Thymus (tissue), 11 donors: ENCODE data around the gene ZNF618. TPM values are rescaled to one million over a fixed set of nuclear protein-coding genes. Genes with fewer than 3 reads are reported as not detected.
A peak's percentile ranks its signal among the peaks of the same experiment; 100 is the strongest.

ENCODE experiments used
- DNase-seq, 9 donors: peaks; one replicate each; pipeline ENCODE4 v3.0.0-alpha.2; 2013; ENCODE audit warnings: low spot score in 9 of 9, low read depth in 6 of 9, missing footprints in 1 of 9
- H3K27ac ChIP-seq, 2 donors: one replicate each; pipeline ENCODE4 v1.5.1; 2013; ENCODE audit warnings: control low read depth in 1 of 2, low read depth in 1 of 2, low read length in 1 of 2, mild to moderate bottlenecking in 1 of 2, moderate library complexity in 1 of 2
- H3K27me3 ChIP-seq, 2 donors: one replicate each; pipeline ENCODE4 v1.5.1; 2013; ENCODE audit warnings: low read length in 1 of 2; ENCODE audit not compliant: control insufficient read depth in 2 of 2, insufficient read depth in 1 of 2
- H3K36me3 ChIP-seq, 2 donors: one replicate each; pipeline ENCODE4 v1.5.1; 2013; ENCODE audit warnings: low read length in 1 of 2, mild to moderate bottlenecking in 1 of 2, moderate library complexity in 1 of 2; ENCODE audit not compliant: control insufficient read depth in 2 of 2, insufficient read depth in 2 of 2
- H3K4me1 ChIP-seq, 2 donors: one replicate each; pipeline ENCODE4 v1.5.1; 2013; ENCODE audit warnings: low read length in 2 of 2; ENCODE audit not compliant: control insufficient read depth in 2 of 2, insufficient read depth in 2 of 2
- H3K4me3 ChIP-seq, 2 donors: one replicate each; pipeline ENCODE4 v1.5.1; 2013; ENCODE audit warnings: low read length in 2 of 2, control low read depth in 1 of 2, mild to moderate bottlenecking in 1 of 2
- H3K9me3 ChIP-seq, 2 donors: one replicate each; pipeline ENCODE4 v1.5.1; 2013; ENCODE audit warnings: low read length in 1 of 2, mild to moderate bottlenecking in 1 of 2; ENCODE audit not compliant: control insufficient read depth in 2 of 2, insufficient read depth in 1 of 2
- WGBS: extraction: QIAGEN DNeasy Blood & Tissue Kit; methylation state at CpG from one replicate; pipeline ENCODE4 v1.1.7; 2013; 5-methylcytosine and 5-hydroxymethylcytosine counted together
- polyA plus RNA-seq: library from polyadenylated mRNA; stranded (reverse); fragments of 200-250 nt; gene quantifications from one replicate; pipeline ENCODE4 v1.2.3, GENCODE V29; 2013
- total RNA-seq: library from RNA; stranded (reverse); fragments of 120-200 nt; gene quantifications from one replicate; pipeline ENCODE4 v1.2.4, GENCODE V29; 2013
- donor health status: healthy.

Gene ZNF618
- total and polyA plus RNA-seq, 2 donors, result 1.6 to 1.8 TPM

- WGBS, result 97% methylated on average over 4 of the region's 4 CpGs
- Histone ChIP-seq H3K27ac (no peak overlapping the region), H3K4me3 (no peak overlapping the region), H3K4me1 (no peaks in the 10 kb centered on the region), H3K27me3 (no peaks in the 10 kb centered on the region), H3K36me3 (no peaks in the 10 kb centered on the region), H3K9me3 (no peaks in the 10 kb centered on the region)
- no peak for DNase-seq
Observed at GRCh38 chr9:114027863-114028465, 151.9 kb downstream of the ZNF618 start.

GRCh38 chr9:114028646-114029045, 152.5 kb downstream of the ZNF618 start:
- no peak for DNase-seq
- Histone ChIP-seq H3K36me3 (no peaks in the 10 kb centered on the region), H3K4me1 (no peaks in the 10 kb centered on the region), H3K27me3 (no peaks in the 10 kb centered on the region), H3K9me3 (no peaks in the 10 kb centered on the region), H3K4me3 (no peak overlapping the region), H3K27ac (no peak overlapping the region)
- WGBS, result 98% methylated on average over 22 of the region's 22 CpGs

- no peak overlapping the region for H3K27ac ChIP-seq
- H3K27me3 ChIP-seq, result no peaks in the 10 kb centered on the region
- H3K36me3 ChIP-seq, result no peaks in the 10 kb centered on the region
- H3K9me3 ChIP-seq, result no peaks in the 10 kb centered on the region
- WGBS, result 93% methylated on average over 12 of the region's 12 CpGs
- H3K4me3 ChIP-seq, result no peak overlapping the region
- H3K4me1 ChIP-seq, result no peaks in the 10 kb centered on the region
- DNase-seq, result no peak
Observed at GRCh38 chr9:114029311-114030170, 153.4 kb downstream of the ZNF618 start.

GRCh38 chr9:114030364-114030763, 154.3 kb downstream of the ZNF618 start:
- Histone ChIP-seq H3K27ac (no peak overlapping the region), H3K27me3 (no peaks in the 10 kb centered on the region), H3K4me1 (no peaks in the 10 kb centered on the region), H3K4me3 (no peak overlapping the region), H3K9me3 (no peaks in the 10 kb centered on the region), H3K36me3 (no peaks in the 10 kb centered on the region)
- WGBS, result 99% methylated on average over 9 of the region's 9 CpGs
- DNase-seq, result no peak

GRCh38 chr9:114031037-114031630, 155.0 kb downstream of the ZNF618 start:
- Histone ChIP-seq H3K4me3 (no peak overlapping the region), H3K4me1 (no peaks in the 10 kb centered on the region), H3K27me3 (no peaks in the 10 kb centered on the region), H3K9me3 (no peaks in the 10 kb centered on the region), H3K27ac (no peak overlapping the region), H3K36me3 (no peaks in the 10 kb centered on the region)
- WGBS, result 96% methylated on average over 7 of the region's 7 CpGs
- DNase-seq, result no peak

GRCh38 chr9:114031948-114032840, 156.1 kb downstream of the ZNF618 start:
- Histone ChIP-seq H3K4me1 (no peaks in the 10 kb centered on the region), H3K4me3 (no peak overlapping the region), H3K27me3 (no peaks in the 10 kb centered on the region), H3K27ac (no peak overlapping the region), H3K36me3 (no peaks in the 10 kb centered on the region), H3K9me3 (no peaks in the 10 kb centered on the region)
- WGBS, result 96% methylated on average over 19 of the region's 19 CpGs
- DNase-seq, result no peak

- DNase-seq, result peak in 2 of 9 donors; percentile 13 to 22
- Histone ChIP-seq H3K4me3 (no peak overlapping the region), H3K4me1 (no peaks in the 10 kb centered on the region), H3K9me3 (no peaks in the 10 kb centered on the region), H3K27me3 (no peaks in the 10 kb centered on the region), H3K36me3 (no peaks in the 10 kb centered on the region), H3K27ac (no peak overlapping the region)
- WGBS, result 85% methylated on average over 12 of the region's 12 CpGs
Observed at GRCh38 chr9:114033397-114034103, 157.4 kb downstream of the ZNF618 start.

- no peak for DNase-seq
- Histone ChIP-seq H3K36me3 (no peaks in the 10 kb centered on the region), H3K4me1 (no peaks in the 10 kb centered on the region), H3K27me3 (no peaks in the 10 kb centered on the region), H3K9me3 (no peaks in the 10 kb centered on the region), H3K27ac (no peak overlapping the region), H3K4me3 (no peak overlapping the region)
- WGBS, result 99% methylated on average over 10 of the region's 10 CpGs
Observed at GRCh38 chr9:114034196-114034595, 158.1 kb downstream of the ZNF618 start.
